Adrenal gland (tissue), 12 donors: Measurements from ENCODE around the gene EFNA2. TPM values are rescaled to one million over a fixed set of nuclear protein-coding genes. Genes with fewer than 3 reads are reported as not detected.
A peak's percentile ranks its signal among the peaks of the same experiment; 100 is the strongest.
"Not testable (repeated sequence)": the region's sequence is repeated elsewhere in the genome, so short reads cannot be mapped to it uniquely, and the experiment has no call there.

Experiments used
- DNase-seq, 7 donors: peaks; one replicate each; pipeline ENCODE4 v3.0.0-alpha.2; 2019 to 2020
- H3K27ac ChIP-seq, 5 donors: fragments of 200-600 bp; sonication (generic) in 4 of 5; 1 replicate in 3 of 5; 2 replicates in 2 of 5; pipeline versions ENCODE4 v1.5.1 to v1.8.0; 2016 to 2020; ENCODE audit warnings: mild to moderate bottlenecking in 1 of 5
- H3K27me3 ChIP-seq: fragments of 200-600 bp; 2 replicates; pipeline ENCODE4 v1.8.0; 2021
- H3K36me3 ChIP-seq, 2 donors: fragments of 200-600 bp; replicated peaks in 1 of 2; 1 replicate in 1 of 2; 2 replicates in 1 of 2; pipeline versions ENCODE4 v1.5.1 to v1.8.0; 2018 to 2022
- H3K4me1 ChIP-seq, 2 donors: fragments of 200-600 bp; replicated peaks in 1 of 2; 1 replicate in 1 of 2; 2 replicates in 1 of 2; pipeline versions ENCODE4 v1.5.1 to v1.8.0; 2018 to 2021
- H3K4me3 ChIP-seq, 4 donors: fragments of 200-600 bp; sonication (generic) in 3 of 4; one replicate each; pipeline ENCODE4 v1.5.1; 2016 to 2018
- H3K9me3 ChIP-seq, 3 donors: fragments of 200-600 bp; sonication (generic) in 1 of 3; replicated peaks in 1 of 3; 1 replicate in 2 of 3; 2 replicates in 1 of 3; pipeline versions ENCODE4 v1.5.1 to v1.8.0; 2016 to 2021
- POLR2A ChIP-seq, 2 donors: fragments of 450-650 bp; IDR thresholded peaks; one replicate each; pipeline ENCODE4 v1.6.1; 2017; ENCODE audit warnings: antibody characterized with exemption in 2 of 2, mild to moderate bottlenecking in 2 of 2, moderate library complexity in 1 of 2
- WGBS, 4 donors: extraction: QIAGEN DNeasy Blood & Tissue Kit in 2 of 4; methylation state at CpG; one replicate each; pipeline versions ENCODE4 v1.1.5 to v1.1.7; 2013 to 2017; 5-methylcytosine and 5-hydroxymethylcytosine counted together
- intact Hi-C, 2 donors: fragments of 100-400 bp; cut with DNase I; formaldehyde crosslinking; loops; one replicate each; pipeline versions ENCODE4 v1.14.1 to v1.15.0; 2022 to 2023
- polyA plus RNA-seq, 3 donors: library from polyadenylated mRNA; stranded (reverse); fragments of 200-250 nt in 2 of 3; fragments of 350-450 nt in 1 of 3; fragmentation: Illumina TruSeq in 1 of 3; extraction: RNeasy Lipid Tissue Mini Kit (QIAGEN cat#74804) in 1 of 3; gene quantifications; one replicate each; pipeline ENCODE4 v1.2.3, GENCODE V29; 2013 to 2014
- total RNA-seq, 9 donors: library from RNA; depleted of rRNA in 4 of 9; stranded (reverse); fragments of >200 nt in 4 of 9; fragments of 120-200 nt in 1 of 9; fragmentation: NEBNext Ultra II Directional in 1 of 9; extraction: Animal tissue kit (Norgen Biotek cat#: 25700) in 1 of 9; gene quantifications; one replicate each; pipeline versions ENCODE4 v1.1.0 to v1.2.4, GENCODE V29; 2013 to 2023
- TF ChIP-seq, protein P1 (sequence below), 6 experiments: fragments of 450-650 bp in 4 of 6; fragments of 200-600 bp in 2 of 6; sonication (generic) in 1 of 6; IDR thresholded peaks; 1 replicate in 5 of 6; 2 replicates in 1 of 6; pipeline versions ENCODE4 v1.5.1 to v1.8.0; 2016 to 2021; ENCODE audit warnings: antibody characterized with exemption in 6 of 6, mild to moderate bottlenecking in 2 of 6, moderate library complexity in 1 of 6
- donor health status: healthy with polysubstance abuse.
- donor health status: Bipolar disorder and iron deficiency.
- donor health status: DM: yes; HTN: yes; CAD: no.
- donor health status: DM: no; HTN: no; CAD: no.
- donor health status: DM: no; HTN: no; CAD: no.
- donor health status: DM: yes; HTN: yes; CAD: no.

The EFNA2 gene
- total and polyA plus RNA-seq, 12 donors = 0.11 TPM; not detected in 11

DNA sequence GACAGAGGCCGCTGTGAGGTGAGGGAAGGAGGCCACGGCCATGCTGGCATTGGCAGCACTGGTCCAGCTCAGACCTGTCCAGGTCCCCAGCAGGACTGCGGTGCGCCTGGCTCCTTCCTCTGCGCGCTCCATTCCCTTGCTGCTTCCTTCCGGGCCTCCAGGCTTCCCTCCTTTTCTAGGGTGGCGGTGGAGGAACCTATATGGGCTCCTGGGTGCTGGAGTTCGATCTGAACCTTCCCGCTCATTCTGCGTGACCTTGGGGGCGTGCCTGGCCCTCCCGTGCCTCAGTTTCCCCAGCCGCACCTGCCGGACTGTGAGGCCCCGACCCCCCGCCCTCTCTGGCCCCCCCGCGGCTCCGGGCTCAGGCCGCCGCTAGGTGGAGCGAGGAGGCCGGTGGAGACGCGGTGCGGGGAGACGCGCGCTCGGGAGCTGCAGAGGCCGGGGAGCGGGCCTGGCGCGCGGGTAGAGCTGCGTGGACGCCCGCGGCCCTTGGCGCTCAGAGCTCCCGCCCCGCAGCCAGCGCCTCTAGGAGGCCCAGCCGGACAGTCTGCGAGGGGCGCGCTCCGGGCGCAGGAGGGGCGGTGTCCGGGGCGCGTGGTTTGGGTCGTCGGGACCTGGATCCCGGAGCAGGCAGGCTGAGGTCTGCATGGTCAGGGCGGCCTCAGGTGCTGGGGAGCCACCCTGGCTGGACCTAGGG lies 29.9 kb downstream of the EFNA2 start:
- TF ChIP-seq POLR2A (IDR thresholded peaks at IDR 0.05) = no peak
- TF ChIP-seq, protein P1, sequence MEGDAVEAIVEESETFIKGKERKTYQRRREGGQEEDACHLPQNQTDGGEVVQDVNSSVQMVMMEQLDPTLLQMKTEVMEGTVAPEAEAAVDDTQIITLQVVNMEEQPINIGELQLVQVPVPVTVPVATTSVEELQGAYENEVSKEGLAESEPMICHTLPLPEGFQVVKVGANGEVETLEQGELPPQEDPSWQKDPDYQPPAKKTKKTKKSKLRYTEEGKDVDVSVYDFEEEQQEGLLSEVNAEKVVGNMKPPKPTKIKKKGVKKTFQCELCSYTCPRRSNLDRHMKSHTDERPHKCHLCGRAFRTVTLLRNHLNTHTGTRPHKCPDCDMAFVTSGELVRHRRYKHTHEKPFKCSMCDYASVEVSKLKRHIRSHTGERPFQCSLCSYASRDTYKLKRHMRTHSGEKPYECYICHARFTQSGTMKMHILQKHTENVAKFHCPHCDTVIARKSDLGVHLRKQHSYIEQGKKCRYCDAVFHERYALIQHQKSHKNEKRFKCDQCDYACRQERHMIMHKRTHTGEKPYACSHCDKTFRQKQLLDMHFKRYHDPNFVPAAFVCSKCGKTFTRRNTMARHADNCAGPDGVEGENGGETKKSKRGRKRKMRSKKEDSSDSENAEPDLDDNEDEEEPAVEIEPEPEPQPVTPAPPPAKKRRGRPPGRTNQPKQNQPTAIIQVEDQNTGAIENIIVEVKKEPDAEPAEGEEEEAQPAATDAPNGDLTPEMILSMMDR (IDR thresholded peaks at IDR 0.05) = peak; percentile 40 to 72 (median 60)
- 8 to 48% (median 27%) methylated on average over 8 to 58 of the region's 58 CpGs for WGBS, 4 donors
- H3K27me3 ChIP-seq = peaks cover 33% of the 10 kb centered on the region
- peaks cover 4 to 6% of the 10 kb centered on the region in 2 donors for H3K4me1 ChIP-seq
- peak; percentile 28 to 69 (median 59) for DNase-seq
- H3K9me3 ChIP-seq = no peaks in the 10 kb centered on the region
- no peak overlapping the region for H3K27ac ChIP-seq
- intact Hi-C loops = loop anchor here in 1 of 2 donors (10.0 kb wide), 1 partner anchor 129 kb away; no protein-coding TSS in a partner anchor
- H3K4me3 ChIP-seq = no peak overlapping the region
- H3K36me3 ChIP-seq = no peaks in the 10 kb centered on the region

DNA sequence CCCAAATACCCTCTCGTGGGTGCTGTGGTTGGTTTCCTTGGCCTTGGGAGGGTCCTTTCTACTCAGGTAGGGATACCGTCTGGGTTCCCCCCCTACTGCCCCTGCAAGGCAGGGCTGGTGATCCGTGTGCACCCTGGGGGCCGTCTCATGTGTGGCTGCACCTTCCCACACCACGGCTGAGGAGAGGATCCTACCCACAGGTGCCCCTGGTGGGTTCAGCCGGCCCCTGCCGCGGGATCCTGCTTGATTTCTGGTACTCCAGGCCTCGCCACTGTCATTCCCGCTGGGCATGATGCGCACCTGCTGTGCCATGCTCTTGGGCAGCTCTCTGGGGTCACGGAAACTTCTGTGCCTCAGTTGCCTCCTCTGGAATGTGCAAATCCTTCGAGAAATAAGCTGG lies 30.8 kb downstream of the EFNA2 start:
- intact Hi-C loops = loop anchor here in 1 of 2 donors (10.0 kb wide), 1 partner anchor 128 kb away; no protein-coding TSS in a partner anchor
- Histone ChIP-seq H3K4me3 (no peak overlapping the region), H3K9me3 (no peaks in the 10 kb centered on the region), H3K27ac (no peak overlapping the region), H3K36me3 (no peaks in the 10 kb centered on the region), H3K4me1 (peaks cover 4 to 6% of the 10 kb centered on the region in 2 donors), H3K27me3 (peaks cover 32% of the 10 kb centered on the region)
- DNase-seq = no peak
- no peak for TF ChIP-seq POLR2A (IDR thresholded peaks at IDR 0.05)
- WGBS, 4 donors = 46 to 96% (median 73%) methylated on average over 1 to 13 of the region's 13 CpGs

DNA sequence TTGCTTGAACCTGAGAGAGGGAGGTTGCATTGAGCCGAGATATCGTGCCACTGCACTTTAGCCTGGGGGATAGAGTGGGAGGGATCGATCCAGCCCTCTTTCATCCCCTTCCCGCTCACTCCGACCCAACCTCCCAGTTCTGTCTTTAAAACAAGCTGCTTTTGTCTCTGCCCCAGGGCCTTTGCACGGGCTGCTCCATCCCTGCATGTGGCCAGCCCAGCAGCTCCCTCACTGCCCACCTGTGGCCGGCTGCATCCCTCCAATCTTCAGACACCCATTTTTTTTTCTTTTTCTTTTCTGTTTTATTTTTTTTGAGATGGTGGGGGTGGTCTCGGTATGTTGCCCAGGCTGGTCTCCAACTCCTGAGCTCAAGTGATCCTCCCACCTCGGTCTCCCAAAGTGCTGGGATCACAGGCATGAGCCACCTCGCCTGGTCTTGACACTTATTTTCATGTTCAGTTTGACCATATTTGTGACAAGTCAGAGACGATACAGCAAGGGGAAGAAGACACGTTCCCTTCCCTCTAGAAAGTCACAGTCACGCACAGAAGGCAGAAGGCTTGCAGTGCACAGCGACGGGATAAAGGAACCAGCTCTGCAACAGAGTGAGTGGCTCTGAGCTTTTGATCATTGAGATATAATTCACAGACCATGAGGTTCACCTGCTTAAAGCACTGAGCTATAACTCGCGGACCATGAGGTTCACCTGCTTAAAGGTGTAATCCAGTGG lies 31.8 kb downstream of the EFNA2 start:
- intact Hi-C loops = loop anchor here in 1 of 2 donors (10.0 kb wide), 1 partner anchor 127 kb away; no protein-coding TSS in a partner anchor
- no peak for DNase-seq
- 74 to 76% (median 75%) methylated on average over 17 of the region's 17 CpGs for WGBS, 4 donors
- Histone ChIP-seq H3K4me3 (no peak overlapping the region), H3K9me3 (no peaks in the 10 kb centered on the region), H3K27me3 (peaks cover 32% of the 10 kb centered on the region), H3K36me3 (no peaks in the 10 kb centered on the region), H3K4me1 (peaks cover 4 to 6% of the 10 kb centered on the region in 2 donors), H3K27ac (no peak overlapping the region)
- no peak for TF ChIP-seq POLR2A (IDR thresholded peaks at IDR 0.05)
- TF ChIP-seq, protein P1 (IDR thresholded peaks at IDR 0.05) = no peak

DNA sequence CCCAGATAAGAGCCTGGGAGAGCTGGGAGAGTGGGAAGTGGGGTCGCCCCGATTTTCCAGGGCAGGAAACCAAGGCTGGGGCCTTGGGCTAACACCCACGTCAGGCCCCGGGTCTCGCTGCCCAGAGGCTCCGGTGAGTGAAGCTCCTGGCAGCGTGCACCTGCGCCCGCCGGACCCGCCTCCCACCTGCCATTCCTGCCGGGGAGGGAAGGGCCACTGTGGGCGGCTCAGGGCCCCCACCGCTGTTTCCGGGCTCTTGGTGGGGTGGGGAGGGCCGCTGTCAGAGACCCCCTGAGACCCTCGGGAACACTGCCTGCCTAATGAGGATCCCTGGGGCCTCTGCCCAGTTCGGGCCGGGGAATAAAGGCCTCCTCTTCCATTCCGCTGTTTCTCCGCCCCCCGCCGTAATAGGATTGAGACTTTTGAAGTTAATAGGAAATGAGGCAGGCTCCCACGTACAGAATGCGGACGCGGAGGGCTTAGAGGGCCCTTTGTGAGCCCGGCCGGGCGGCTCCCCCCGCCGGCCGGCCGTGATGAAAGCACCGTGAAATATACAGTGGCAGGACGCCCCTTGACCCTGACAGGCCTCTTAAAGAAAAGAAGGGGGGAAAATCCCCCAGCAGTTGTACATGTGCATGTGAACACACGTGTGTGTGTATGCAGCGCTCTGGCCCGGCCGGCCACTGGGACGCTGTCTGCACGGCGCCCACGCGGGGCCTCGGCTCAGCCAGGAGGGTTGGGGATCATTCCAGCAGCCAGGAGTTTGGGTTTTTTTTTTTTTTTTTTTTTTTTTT lies 33.2 kb downstream of the EFNA2 start:
- H3K36me3 ChIP-seq = no peaks in the 10 kb centered on the region
- peaks cover 28% of the 10 kb centered on the region for H3K27me3 ChIP-seq
- no peak overlapping the region for H3K27ac ChIP-seq
- no peak overlapping the region for H3K4me3 ChIP-seq
- no peak for DNase-seq
- H3K9me3 ChIP-seq = no peaks in the 10 kb centered on the region
- peaks cover 4 to 6% of the 10 kb centered on the region in 2 donors for H3K4me1 ChIP-seq
- intact Hi-C loops = loop anchor here in 1 of 2 donors (10.0 kb wide), 1 partner anchor 126 kb away; no protein-coding TSS in a partner anchor
- TF ChIP-seq, protein P1 (IDR thresholded peaks at IDR 0.05) = no peak
- no peak for TF ChIP-seq POLR2A (IDR thresholded peaks at IDR 0.05)
- 55 to 76% (median 61%) methylated on average over 20 to 46 of the region's 46 CpGs for WGBS, 4 donors

DNA sequence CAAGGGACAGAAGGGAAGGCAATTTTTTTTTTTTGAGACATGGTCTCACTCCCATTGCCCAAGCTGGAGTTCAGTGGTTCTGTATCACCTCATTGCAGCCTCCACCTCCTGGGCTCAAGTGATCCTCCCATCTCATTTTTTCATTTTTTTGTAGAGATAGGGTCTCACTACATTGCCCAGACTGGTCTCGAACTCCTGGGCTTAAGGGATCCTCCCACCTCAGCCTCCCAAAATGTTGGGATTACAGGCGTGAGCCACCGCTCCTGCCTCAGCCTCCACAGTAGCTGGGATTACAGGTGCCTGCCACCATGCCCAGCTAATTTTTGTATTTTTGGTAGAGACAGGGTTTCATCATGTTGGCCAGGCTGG lies 34.6 kb downstream of the EFNA2 start:
- peaks cover 30% of the 10 kb centered on the region for H3K27me3 ChIP-seq
- H3K36me3 ChIP-seq, H3K9me3 ChIP-seq, DNase-seq, intact Hi-C loops, H3K27ac ChIP-seq, H3K4me3 ChIP-seq: not testable (repeated sequence)
- 92 to 93% (median 92%) methylated on average over 3 of the region's 3 CpGs for WGBS, 4 donors
- H3K4me1 ChIP-seq = peaks cover 13 to 14% of the 10 kb centered on the region in 2 donors
